ENCODE data around the gene FEZF1. TPM values are rescaled to one million over a fixed set of nuclear protein-coding genes. Genes with fewer than 3 reads are reported as not detected.
"Not testable (repeated sequence)": the region's sequence is repeated elsewhere in the genome, so short reads cannot be mapped to it uniquely, and the experiment has no call there.

The FEZF1 gene
- total RNA-seq, 2 donors from 2014 or later: not detected

DNA sequence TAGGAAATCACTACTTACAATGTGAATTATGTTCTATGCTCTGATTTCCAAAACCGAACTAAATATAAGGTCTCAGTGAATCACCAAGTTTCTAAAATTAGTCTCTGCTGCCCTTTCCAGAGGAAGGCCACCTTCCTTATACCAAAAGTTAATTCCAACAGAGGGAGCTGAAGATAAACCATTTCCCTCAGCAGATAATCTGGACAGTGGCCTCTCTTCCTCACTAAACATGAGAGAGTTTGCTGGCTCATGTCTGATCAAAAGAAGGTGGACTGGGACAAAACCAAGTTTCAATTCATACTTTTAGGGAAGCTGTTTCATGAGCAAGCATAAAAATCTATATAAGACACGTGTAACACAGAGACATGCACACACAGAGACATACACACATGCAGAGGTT lies 6.4 kb downstream of the FEZF1 start:
- Histone ChIP-seq H3K4me3 (no peak overlapping the region), H3K36me3 (replicated peaks in 1 of 2; ENCODE audit: insufficient read depth in 1 of 2, low read depth in 2 of 2) (no peaks in the 10 kb centered on the region), H3K9me3 (no peaks in the 10 kb centered on the region), H3K4me1 (peaks cover 15% of the 10 kb centered on the region), H3K27me3 (peaks cover 0 to 36% of the 10 kb centered on the region in 2 donors), H3K27ac (no peak overlapping the region)
- ATAC-seq: no peak
- 55 to 59% methylated on average over 2 of the region's 2 CpGs for WGBS, 2 donors
- TF ChIP-seq POLR2A (IDR thresholded peaks at IDR 0.05): no peak
- TF ChIP-seq, protein P1, sequence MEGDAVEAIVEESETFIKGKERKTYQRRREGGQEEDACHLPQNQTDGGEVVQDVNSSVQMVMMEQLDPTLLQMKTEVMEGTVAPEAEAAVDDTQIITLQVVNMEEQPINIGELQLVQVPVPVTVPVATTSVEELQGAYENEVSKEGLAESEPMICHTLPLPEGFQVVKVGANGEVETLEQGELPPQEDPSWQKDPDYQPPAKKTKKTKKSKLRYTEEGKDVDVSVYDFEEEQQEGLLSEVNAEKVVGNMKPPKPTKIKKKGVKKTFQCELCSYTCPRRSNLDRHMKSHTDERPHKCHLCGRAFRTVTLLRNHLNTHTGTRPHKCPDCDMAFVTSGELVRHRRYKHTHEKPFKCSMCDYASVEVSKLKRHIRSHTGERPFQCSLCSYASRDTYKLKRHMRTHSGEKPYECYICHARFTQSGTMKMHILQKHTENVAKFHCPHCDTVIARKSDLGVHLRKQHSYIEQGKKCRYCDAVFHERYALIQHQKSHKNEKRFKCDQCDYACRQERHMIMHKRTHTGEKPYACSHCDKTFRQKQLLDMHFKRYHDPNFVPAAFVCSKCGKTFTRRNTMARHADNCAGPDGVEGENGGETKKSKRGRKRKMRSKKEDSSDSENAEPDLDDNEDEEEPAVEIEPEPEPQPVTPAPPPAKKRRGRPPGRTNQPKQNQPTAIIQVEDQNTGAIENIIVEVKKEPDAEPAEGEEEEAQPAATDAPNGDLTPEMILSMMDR (IDR thresholded peaks at IDR 0.05): no peak
- no peak for DNase-seq
- intact Hi-C loops (cut with DNase I): no loop called here

DNA sequence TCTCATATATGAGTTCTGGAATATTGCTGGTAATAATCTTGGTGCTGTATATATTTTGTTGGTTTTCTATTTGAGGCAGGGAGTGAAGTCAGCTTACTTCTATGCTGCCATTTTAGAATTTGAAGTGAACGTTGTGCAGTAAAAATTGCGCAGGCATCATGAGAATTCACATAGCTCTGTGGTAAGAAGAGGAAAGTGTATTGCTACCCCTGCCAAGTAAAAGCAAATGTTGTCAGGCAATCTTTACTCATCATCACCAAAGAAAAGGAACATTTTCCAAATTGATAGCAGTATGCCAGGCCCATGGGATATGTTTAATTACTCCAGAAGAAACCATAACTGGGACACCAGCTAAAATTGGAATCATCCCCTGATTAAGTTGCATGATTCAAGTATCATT lies 13.4 kb downstream of the FEZF1 start:
- intact Hi-C loops (cut with DNase I): no loop called here
- Histone ChIP-seq H3K4me1 (no peaks in the 10 kb centered on the region), H3K27me3 (no peaks in the 10 kb centered on the region), H3K36me3 (replicated peaks in 1 of 2; ENCODE audit: insufficient read depth in 1 of 2, low read depth in 2 of 2) (no peaks in the 10 kb centered on the region), H3K27ac (no peak overlapping the region), H3K9me3 (no peaks in the 10 kb centered on the region), H3K4me3 (no peak overlapping the region)
- WGBS, 2 donors: 73 to 79% methylated on average over 2 of the region's 2 CpGs
- no peak for ATAC-seq
- TF ChIP-seq, protein P1 (IDR thresholded peaks at IDR 0.05): no peak
- TF ChIP-seq POLR2A (IDR thresholded peaks at IDR 0.05): no peak
- no peak for DNase-seq

DNA sequence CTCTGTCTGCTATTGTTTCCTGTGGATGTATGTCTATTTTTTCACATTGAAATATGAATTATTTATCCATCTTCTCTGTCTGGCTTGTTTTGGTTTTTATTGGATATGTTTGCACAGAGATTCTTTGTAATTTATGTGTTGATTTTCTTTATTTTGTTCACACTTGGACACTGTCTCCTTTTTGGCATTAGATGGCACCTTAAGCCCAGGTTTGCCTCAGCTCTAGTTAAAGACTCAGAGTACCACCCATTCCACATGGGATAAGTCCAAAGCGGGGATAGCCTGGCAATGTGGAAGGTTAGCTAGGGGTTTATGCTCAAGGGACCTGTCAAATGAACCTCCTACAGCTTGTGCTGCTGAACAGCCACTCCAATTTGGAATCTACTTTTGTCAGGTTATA lies 14.1 kb downstream of the FEZF1 start:
- Histone ChIP-seq H3K4me1 (no peaks in the 10 kb centered on the region), H3K36me3 (replicated peaks in 1 of 2; ENCODE audit: insufficient read depth in 1 of 2, low read depth in 2 of 2) (no peaks in the 10 kb centered on the region), H3K27ac (no peak overlapping the region), H3K4me3 (no peak overlapping the region), H3K9me3 (no peaks in the 10 kb centered on the region), H3K27me3 (no peaks in the 10 kb centered on the region)
- no peak for ATAC-seq
- intact Hi-C loops (cut with DNase I): no loop called here
- WGBS, 2 donors: 95 to 100% methylated on average over 1 of the region's 1 CpG
- TF ChIP-seq, protein P1 (IDR thresholded peaks at IDR 0.05): no peak
- no peak for TF ChIP-seq POLR2A (IDR thresholded peaks at IDR 0.05)
- no peak for DNase-seq

DNA sequence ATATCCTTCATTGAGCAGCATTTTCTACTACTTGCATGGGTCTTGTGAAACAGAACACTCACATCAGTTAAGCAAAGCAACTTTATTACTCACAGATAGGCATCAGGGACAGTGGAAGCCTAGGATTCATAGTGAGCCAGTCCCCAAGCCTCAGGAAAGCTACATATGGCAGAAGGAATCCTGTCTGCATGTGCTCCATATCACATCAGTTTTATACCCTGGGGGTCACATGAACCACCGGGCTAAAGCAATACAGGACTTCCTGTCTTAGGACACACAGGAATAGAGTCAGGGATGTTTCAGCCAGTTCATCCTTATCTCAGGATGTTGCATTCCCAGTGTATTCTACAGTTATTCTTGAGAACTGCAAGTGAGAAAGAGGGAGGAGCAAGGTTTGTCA lies 15.1 kb downstream of the FEZF1 start:
- DNase-seq (no peak), ATAC-seq (no peak)
- no peaks in the 10 kb centered on the region for H3K9me3 ChIP-seq
- WGBS, 2 donors: 47 to 100% methylated on average over 1 of the region's 1 CpG
- no peaks in the 10 kb centered on the region for H3K36me3 ChIP-seq (replicated peaks in 1 of 2; ENCODE audit: insufficient read depth in 1 of 2, low read depth in 2 of 2)
- TF ChIP-seq, protein P1 (IDR thresholded peaks at IDR 0.05): no peak
- TF ChIP-seq POLR2A (IDR thresholded peaks at IDR 0.05): no peak
- H3K4me3 ChIP-seq: no peak overlapping the region
- intact Hi-C loops (cut with DNase I): no loop called here
- H3K4me1 ChIP-seq: no peaks in the 10 kb centered on the region
- H3K27me3 ChIP-seq: no peaks in the 10 kb centered on the region
- no peak overlapping the region for H3K27ac ChIP-seq

DNA sequence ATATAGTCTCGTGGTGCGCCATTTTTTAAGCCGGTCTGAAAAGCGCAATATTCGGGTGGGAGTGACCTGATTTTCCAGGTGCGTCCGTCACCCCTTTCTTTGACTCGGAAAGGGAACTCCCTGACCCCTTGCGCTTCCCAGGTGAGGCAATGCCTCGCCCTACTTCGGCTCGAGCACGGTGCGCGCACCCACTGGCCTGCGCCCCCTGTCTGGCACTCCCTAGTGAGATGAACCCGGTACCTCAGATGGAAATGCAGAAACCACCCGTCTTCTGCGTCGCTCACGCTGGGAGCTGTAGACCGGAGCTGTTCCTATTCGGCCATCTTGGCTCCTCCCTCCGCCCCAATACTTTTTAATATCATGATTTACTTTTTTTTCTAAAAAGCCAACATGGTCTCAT lies 19.9 kb downstream of the FEZF1 start:
- ATAC-seq: not testable (repeated sequence)
- WGBS, 2 donors: 88 to 89% methylated on average over 16 to 17 of the region's 24 CpGs

More for the DNA sequence above, 19.9 kb downstream of the FEZF1 start:
- H3K4me1 ChIP-seq; intact Hi-C loops (cut with DNase I); H3K9me3 ChIP-seq; H3K4me3 ChIP-seq; H3K36me3 ChIP-seq (replicated peaks in 1 of 2; ENCODE audit: insufficient read depth in 1 of 2, low read depth in 2 of 2); DNase-seq; H3K27me3 ChIP-seq; H3K27ac ChIP-seq: not testable (repeated sequence)
